ENCODE measurements around the gene BID.

DNA sequence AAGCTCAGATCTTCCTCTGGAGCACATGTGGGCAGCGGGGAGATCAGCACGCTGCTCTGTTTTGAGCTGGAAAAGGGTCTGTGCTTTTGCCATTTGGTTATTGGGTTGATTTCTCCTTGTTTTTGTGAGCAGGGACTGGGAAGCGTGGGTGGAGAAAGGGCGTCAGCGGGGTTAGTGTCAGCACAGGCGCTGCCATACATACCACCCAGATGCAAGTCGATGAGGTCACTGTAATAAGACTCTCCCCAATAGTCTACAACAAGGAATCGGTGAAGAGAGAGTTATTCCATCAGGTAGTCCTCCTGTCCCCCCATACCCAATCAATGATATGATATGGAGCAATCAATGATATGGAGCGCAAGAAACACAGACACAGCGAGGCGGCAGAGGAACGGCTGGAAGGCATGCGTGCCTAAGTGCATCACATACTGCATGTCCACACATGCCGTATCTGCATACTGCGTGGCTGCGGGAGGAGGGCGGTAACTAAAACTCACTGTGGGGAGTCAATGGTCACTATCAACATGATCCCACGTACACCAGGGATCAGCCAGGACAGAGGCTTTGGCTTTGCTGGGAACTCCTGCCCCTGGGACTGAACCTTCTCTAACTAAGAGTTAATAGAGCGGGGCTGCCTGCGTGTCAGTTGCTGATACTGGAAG, 29.5 kb upstream of the BID start:
- TF ChIP-seq, protein P1, sequence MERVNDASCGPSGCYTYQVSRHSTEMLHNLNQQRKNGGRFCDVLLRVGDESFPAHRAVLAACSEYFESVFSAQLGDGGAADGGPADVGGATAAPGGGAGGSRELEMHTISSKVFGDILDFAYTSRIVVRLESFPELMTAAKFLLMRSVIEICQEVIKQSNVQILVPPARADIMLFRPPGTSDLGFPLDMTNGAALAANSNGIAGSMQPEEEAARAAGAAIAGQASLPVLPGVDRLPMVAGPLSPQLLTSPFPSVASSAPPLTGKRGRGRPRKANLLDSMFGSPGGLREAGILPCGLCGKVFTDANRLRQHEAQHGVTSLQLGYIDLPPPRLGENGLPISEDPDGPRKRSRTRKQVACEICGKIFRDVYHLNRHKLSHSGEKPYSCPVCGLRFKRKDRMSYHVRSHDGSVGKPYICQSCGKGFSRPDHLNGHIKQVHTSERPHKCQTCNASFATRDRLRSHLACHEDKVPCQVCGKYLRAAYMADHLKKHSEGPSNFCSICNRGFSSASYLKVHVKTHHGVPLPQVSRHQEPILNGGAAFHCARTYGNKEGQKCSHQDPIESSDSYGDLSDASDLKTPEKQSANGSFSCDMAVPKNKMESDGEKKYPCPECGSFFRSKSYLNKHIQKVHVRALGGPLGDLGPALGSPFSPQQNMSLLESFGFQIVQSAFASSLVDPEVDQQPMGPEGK (CRISPR knock-in tag; IDR thresholded peaks at IDR 0.05; ENCODE audit: borderline replicate concordance): no peak
- no peak for TF ChIP-seq ARNTL (CRISPR knock-in tag; IDR thresholded peaks at IDR 0.05; ENCODE audit: borderline replicate concordance, low read depth)
- TF ChIP-seq, protein P2, sequence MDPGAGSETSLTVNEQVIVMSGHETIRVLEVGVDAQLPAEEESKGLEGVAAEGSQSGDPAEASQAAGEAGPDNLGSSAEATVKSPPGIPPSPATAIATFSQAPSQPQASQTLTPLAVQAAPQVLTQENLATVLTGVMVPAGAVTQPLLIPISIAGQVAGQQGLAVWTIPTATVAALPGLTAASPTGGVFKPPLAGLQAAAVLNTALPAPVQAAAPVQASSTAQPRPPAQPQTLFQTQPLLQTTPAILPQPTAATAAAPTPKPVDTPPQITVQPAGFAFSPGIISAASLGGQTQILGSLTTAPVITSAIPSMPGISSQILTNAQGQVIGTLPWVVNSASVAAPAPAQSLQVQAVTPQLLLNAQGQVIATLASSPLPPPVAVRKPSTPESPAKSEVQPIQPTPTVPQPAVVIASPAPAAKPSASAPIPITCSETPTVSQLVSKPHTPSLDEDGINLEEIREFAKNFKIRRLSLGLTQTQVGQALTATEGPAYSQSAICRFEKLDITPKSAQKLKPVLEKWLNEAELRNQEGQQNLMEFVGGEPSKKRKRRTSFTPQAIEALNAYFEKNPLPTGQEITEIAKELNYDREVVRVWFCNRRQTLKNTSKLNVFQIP (CRISPR knock-in tag; IDR thresholded peaks at IDR 0.05; ENCODE audit: borderline replicate concordance, low read depth): no peak
- TF ChIP-seq, protein P3, sequence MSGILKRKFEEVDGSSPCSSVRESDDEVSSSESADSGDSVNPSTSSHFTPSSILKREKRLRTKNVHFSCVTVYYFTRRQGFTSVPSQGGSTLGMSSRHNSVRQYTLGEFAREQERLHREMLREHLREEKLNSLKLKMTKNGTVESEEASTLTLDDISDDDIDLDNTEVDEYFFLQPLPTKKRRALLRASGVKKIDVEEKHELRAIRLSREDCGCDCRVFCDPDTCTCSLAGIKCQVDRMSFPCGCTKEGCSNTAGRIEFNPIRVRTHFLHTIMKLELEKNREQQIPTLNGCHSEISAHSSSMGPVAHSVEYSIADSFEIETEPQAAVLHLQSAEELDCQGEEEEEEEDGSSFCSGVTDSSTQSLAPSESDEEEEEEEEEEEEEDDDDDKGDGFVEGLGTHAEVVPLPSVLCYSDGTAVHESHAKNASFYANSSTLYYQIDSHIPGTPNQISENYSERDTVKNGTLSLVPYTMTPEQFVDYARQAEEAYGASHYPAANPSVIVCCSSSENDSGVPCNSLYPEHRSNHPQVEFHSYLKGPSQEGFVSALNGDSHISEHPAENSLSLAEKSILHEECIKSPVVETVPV (CRISPR knock-in tag; IDR thresholded peaks at IDR 0.05): no peak
- TF ChIP-seq ZFP3 (CRISPR knock-in tag; IDR thresholded peaks at IDR 0.05): no peak
- no peak for TF ChIP-seq OSR1 (CRISPR knock-in tag; IDR thresholded peaks at IDR 0.05)
- no peak for TF ChIP-seq TCF4 (CRISPR knock-in tag; IDR thresholded peaks at IDR 0.05; ENCODE audit: borderline replicate concordance)
- no peak for TF ChIP-seq ISL1 (CRISPR knock-in tag; IDR thresholded peaks at IDR 0.05)
- TF ChIP-seq BACH2 (CRISPR knock-in tag; IDR thresholded peaks at IDR 0.05; ENCODE audit: borderline replicate concordance): no peak
- no peak for TF ChIP-seq RARB (CRISPR knock-in tag; IDR thresholded peaks at IDR 0.05)
- no peak for TF ChIP-seq CSDC2 (CRISPR knock-in tag; IDR thresholded peaks at IDR 0.05)

Measured in SK-N-SH treated with all-trans-retinoic acid at 6 μM for 48 hours (cell line).